Measurements from ENCODE around the gene RNASE3. TPM values are rescaled to one million over a fixed set of nuclear protein-coding genes. Genes with fewer than 3 reads are reported as not detected.
A peak's percentile ranks its signal among the peaks of the same experiment; 100 is the strongest.
"Not testable (repeated sequence)": the region's sequence is repeated elsewhere in the genome, so short reads cannot be mapped to it uniquely, and the experiment has no call there.

Gene RNASE3
- not detected in 2 replicates for total RNA-seq

- DNase-seq (ENCODE audit: extremely low read depth, low read depth, low spot score) = not testable (repeated sequence)
Measured at GRCh38 chr14:20891126-20891825, at the start of gene RNASE3. RNASE3 (plus strand) TSS chr14:20891385; CDS start chr14:20891687, 302 bp downstream.

DNA sequence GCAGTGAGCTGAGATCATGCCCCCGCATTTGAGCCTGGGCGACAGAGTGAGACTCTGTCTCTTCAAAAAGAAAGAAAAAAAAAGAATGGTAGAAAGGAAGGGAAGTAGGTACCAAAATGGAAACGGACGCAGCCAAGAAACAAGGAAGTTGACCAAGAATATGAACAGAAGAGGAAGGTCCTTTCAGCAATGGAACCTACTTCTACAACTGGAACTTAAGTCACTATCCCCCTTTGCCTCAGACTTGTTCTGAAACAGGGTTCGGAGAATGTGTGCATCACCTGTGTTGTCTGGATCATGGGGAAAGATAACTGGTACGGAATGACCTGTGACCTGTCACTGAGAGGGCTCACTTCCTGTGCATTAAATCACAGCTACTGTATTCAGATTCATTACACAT, 44.6 kb upstream of the RNASE3 start:
- DNase-seq (ENCODE audit: extremely low read depth, low read depth, low spot score) = no peak

DNA sequence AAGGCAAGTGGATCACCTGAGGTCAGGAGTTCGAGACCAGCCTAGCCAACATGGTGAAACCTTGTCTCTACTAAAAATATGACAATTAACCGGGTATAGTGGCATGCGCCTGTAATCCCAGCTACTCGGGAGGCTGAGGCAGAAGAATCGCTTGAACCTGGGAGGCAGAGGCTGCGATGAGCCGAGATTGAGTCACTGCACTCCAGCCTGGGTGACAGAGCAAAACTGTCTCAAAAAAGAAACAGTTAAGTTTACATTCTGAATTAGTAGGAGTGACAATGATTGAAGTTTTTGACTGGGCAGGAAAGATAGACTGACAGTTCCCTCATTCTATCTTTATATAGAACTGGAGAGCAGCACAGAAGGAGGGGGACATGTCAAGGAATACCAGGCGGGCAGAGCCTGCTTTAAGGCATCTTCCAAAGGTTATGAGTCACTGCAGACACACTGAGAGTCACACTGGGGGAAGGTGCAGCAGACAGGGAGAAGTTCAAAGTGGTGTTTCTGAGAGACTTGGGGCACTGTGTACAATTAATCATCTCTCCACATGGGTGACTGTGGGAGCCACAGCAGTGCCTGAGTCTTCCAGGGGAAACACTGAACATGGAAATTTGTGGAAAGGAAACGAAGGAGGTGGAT, 42.8 kb upstream of the RNASE3 start:
- DNase-seq (ENCODE audit: extremely low read depth, low read depth, low spot score) = no peak

DNA sequence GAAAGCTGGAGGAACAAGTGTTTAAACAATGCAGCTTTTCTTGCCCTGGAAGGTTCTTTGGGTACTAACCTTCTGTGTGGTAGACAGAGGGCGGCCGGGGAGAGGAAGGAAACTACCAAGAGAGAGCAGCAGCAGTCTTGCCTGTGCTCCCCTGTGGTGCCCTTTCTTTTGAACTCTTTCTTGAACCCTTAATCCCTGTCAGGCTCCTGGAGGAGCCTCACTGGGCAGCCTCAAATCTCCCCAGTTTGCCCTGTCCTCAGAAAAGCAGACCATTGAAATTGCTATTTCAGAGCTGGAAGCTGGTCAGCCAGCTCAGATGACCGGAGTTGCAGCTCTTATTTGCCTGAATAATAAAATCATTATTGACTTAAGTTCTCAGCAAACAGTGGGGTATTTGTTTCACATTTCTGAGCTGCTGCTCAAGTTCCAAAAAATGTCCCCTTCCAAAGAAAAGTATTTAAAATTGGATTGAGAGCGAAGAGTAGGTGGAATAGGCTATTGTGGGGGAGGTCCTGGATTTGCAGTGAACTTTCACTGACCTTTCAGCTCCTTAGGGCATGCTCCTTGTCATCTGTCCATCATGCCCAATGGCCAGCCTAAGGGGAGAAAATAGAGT, 42.1 kb upstream of the RNASE3 start:
- no peak for DNase-seq (ENCODE audit: extremely low read depth, low read depth, low spot score)

DNA sequence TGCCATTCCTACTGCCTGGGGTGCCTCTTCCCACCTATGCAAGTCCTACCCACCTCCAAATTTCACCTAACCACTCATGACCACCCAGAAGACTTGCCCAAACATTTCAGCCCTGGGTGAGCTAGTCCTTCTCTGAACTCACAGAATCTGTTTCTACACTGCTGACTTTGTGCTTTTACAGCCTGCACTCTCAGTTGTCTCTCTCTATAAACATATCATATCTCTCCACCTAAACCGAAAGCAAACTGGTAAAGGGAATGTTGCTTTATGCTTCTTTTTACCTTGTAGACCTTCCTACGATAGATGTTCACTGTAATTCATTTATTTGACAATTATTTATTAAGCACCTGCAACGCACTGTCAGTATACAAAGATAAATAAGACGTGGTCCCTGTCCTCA, 38.1 kb upstream of the RNASE3 start:
- no peak for DNase-seq (ENCODE audit: extremely low read depth, low read depth, low spot score)

DNA sequence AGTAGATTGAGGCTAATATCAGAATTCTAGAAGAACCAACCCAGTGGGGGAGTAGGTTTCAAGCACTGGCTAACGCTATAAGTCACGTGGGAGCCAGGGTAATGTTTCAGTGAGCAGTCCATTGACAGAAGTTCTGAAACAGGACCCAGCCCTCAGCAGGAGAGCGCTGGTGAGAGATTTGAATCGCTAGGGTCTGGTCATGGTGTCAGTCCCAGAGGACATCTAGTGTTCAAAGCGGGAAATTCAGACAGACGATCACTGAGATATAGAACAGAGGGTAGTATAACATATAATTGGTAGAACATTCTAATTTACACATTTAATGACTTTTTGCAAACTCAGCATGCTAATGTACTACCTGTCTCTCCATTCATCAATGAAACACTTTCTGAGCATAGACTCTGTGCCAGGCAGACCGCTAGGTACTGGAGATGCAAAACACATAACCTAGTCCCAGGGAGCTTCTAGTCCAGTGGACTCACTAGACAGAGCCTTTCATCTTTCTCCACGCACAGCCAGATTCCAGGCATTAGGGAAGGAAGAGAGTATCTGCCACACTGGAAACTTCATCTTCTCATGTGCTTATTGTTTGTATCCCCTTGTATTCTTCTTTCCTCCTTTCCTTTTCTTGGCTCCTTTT, 35.4 kb upstream of the RNASE3 start:
- DNase-seq (ENCODE audit: extremely low read depth, low read depth, low spot score) = peak; percentile 64

DNA sequence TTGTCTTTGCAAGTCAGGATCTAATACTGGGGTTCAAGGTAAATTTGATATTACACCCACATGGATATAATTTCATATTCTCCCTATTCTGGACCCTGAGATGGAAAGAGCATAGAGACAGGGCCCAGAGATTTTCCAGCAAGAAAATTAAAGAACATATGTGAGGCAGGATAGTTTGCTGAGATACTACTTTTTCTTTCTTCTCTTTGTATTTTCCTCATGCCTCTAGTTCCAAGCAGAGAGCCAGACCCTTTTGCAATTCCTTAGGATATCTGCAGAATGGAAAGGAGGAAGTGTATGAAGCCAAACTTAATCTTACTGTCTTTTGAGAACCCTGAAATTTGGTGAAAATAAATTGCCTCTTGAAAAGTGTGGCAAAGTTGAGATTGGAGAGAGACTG, 34.0 kb upstream of the RNASE3 start:
- no peak for DNase-seq (ENCODE audit: extremely low read depth, low read depth, low spot score)

GRCh38 chr14:20857630-20858261, 33.4 kb upstream of the RNASE3 start:
- no peak for DNase-seq (ENCODE audit: extremely low read depth, low read depth, low spot score)

DNA sequence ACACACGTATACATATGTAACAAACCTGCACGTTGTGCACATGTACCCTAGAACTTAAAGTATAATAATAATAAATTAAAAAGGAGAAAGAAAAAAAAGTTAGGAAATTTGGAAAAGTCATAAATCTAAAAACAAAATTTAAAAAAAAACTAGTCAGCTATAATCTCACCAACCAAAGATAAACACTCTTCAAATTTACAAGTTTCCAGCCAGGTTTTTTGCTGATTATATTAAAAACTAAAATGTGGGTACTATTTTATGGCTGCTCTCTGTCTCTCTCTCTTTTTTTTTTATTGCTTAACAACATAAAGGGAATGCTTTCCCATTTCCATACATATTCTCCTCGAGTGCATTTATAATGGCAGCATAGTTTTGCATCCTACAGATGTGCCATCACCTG, 25.0 kb upstream of the RNASE3 start:
- no peak for DNase-seq (ENCODE audit: extremely low read depth, low read depth, low spot score)

- DNase-seq (ENCODE audit: extremely low read depth, low read depth, low spot score) = no peak
Measured at GRCh38 chr14:20866963-20867362, 24.2 kb upstream of the RNASE3 start.

- DNase-seq (ENCODE audit: extremely low read depth, low read depth, low spot score) = peak; percentile 36
Measured at GRCh38 chr14:20873370-20874177, 17.6 kb upstream of the RNASE3 start.

DNA sequence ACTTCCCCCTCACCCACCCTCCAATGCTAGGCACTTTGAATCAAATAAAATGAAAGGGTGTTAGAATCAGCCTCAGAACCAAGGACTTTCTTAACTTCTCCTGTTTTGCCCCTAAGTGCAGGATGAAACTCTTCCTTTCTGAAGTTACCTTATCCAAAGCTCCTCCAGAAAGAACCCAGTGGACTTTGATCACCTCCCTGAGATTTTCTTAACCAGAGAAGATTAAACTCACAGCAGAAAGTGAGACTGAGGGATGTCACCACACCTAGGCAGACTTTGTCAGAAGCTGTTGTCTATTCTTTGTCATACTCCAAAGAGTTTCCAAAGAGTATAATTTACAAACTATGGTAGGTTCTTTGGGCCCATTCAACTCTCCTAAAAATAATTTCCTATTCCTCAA, 14.2 kb upstream of the RNASE3 start:
- no peak for DNase-seq (ENCODE audit: extremely low read depth, low read depth, low spot score)

DNA sequence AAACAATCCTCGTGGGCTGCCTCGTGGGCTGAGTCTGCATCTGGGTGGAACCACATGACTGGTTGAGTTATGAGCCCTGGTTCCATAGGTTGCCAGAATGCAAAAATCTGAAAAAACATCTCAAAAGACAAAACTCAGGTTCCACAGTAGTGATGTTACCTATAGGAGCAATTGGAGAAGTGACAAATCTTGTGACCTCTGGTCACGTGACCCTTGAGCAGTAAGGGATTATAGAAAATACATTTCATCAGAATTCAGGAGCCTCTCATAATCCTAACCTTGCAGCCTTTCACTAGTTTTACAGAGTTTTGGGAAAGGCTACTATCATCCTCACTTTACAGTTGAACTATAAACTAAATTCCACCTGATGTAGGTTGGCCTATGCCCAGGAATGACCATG, 12.5 kb upstream of the RNASE3 start:
- no peak for DNase-seq (ENCODE audit: extremely low read depth, low read depth, low spot score)

- DNase-seq (ENCODE audit: extremely low read depth, low read depth, low spot score) = not testable (repeated sequence)
Measured at GRCh38 chr14:20881229-20881628, 10.0 kb upstream of the RNASE3 start.

- not testable (repeated sequence) for DNase-seq (ENCODE audit: extremely low read depth, low read depth, low spot score)
Measured at GRCh38 chr14:20882787-20883186, 8.4 kb upstream of the RNASE3 start.

GRCh38 chr14:20888411-20888810, 2.8 kb upstream of the RNASE3 start:
- not testable (repeated sequence) for DNase-seq (ENCODE audit: extremely low read depth, low read depth, low spot score)

DNA sequence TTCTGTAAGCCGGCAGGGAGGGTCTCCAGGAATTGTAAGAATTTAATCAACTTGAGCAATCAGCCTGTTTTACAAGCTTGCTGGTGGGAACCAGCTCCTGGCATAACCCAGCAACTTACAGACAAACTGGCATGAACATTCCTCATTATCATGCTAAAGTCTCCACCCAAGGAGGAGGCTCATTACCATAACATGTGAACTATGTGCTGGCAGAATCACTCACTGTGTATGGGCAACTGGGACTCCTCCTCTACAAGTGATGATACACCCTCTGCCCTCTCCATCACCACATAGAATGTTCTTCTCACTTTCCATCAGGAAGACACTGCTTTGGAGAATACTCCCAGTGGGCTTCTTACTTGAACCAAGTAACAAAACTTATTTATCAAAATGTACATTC, 4.1 kb downstream of the RNASE3 start:
- DNase-seq (ENCODE audit: extremely low read depth, low read depth, low spot score) = not testable (repeated sequence)

DNA sequence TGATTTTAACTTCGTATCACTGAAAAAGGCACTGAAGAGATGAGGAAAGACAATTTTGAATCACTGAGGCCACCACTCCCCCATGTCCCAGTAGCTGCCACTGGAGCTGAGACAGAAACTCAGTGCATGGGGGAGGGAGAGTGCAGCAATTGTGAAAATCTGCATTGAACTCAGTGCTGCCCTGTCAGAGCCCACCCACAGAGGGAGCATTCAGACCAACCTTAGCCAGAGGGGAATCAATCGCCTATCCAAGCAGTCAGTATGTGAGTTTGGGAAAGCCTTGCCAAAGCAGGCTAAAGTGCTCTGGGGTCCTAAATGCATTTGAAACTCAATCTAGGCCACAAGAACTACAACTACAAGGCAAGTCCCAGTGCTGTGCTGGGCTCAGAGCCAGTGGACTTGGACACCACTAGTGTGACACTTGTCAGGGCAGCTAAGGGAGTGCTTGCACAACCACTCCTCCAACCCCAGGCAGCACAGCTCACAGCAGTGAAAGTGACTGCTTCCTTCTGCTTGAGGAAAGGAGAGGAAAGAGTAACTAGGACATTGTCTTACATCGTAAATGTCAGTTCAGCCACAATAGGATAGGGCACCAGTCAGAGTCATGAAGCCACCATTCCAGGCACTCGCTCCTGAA, 13.3 kb downstream of the RNASE3 start:
- DNase-seq (ENCODE audit: extremely low read depth, low read depth, low spot score) = no peak

- no peak for DNase-seq (ENCODE audit: extremely low read depth, low read depth, low spot score)
Measured at GRCh38 chr14:20905676-20906075, 14.5 kb downstream of the RNASE3 start.

- DNase-seq (ENCODE audit: extremely low read depth, low read depth, low spot score) = no peak
Measured at GRCh38 chr14:20907214-20907613, 16.0 kb downstream of the RNASE3 start.

Data from glomerular endothelial cell (primary cell).